Activated gamma-delta T cell (primary cell): ENCODE data around the gene KCNQ4.

Experiments
- DNase-seq: peaks from one replicate; lab custom pipeline; 2025; lab: John Stamatoyannopoulos, UW

The KCNQ4 gene

GRCh38 chr1:40820251-40820797 is 36.7 kb downstream of the KCNQ4 start:
- DNase-seq: no peak

- no peak for DNase-seq
Measured at GRCh38 chr1:40820911-40821693, 37.5 kb downstream of the KCNQ4 start.

GRCh38 chr1:40822890-40823289 is 39.3 kb downstream of the KCNQ4 start:
- DNase-seq: no peak

- no peak for DNase-seq
Measured at GRCh38 chr1:40823345-40823744, 39.8 kb downstream of the KCNQ4 start.

- no peak for DNase-seq
Measured at GRCh38 chr1:40823983-40824382, 40.4 kb downstream of the KCNQ4 start.

GRCh38 chr1:40824591-40825434 is 41.2 kb downstream of the KCNQ4 start:
- DNase-seq: no peak

- no peak for DNase-seq
Measured at GRCh38 chr1:40825435-40825788, 41.8 kb downstream of the KCNQ4 start.

GRCh38 chr1:40825996-40826395 is 42.4 kb downstream of the KCNQ4 start:
- no peak for DNase-seq

GRCh38 chr1:40829631-40830245 is 46.2 kb downstream of the KCNQ4 start:
- DNase-seq: no peak

- DNase-seq: no peak
Measured at GRCh38 chr1:40830419-40830943, 46.9 kb downstream of the KCNQ4 start.

GRCh38 chr1:40831001-40831732 is 47.6 kb downstream of the KCNQ4 start:
- DNase-seq: no peak

- DNase-seq: no peak
Measured at GRCh38 chr1:40833979-40834378, 50.4 kb downstream of the KCNQ4 start.

- DNase-seq: no peak
Measured at GRCh38 chr1:40834968-40835545, 51.5 kb downstream of the KCNQ4 start.

GRCh38 chr1:40836283-40836682 is 52.7 kb downstream of the KCNQ4 start:
- no peak for DNase-seq

- no peak for DNase-seq
Measured at GRCh38 chr1:40837601-40838000, 54.0 kb downstream of the KCNQ4 start.

GRCh38 chr1:40838045-40838979 is 54.7 kb downstream of the KCNQ4 start:
- no peak for DNase-seq

GRCh38 chr1:40838980-40839942 is 55.7 kb downstream of the KCNQ4 start:
- no peak for DNase-seq

GRCh38 chr1:40839943-40840335 is 56.4 kb downstream of the KCNQ4 start:
- no peak for DNase-seq
